WTC11 (cell line): ENCODE results near the gene CHAC1. TPM values are rescaled to one million over a fixed set of nuclear protein-coding genes. Genes with fewer than 3 reads are reported as not detected.

Experiments
- ATAC-seq: fragments of 200-7000 bp; cut with Tn5 transposase; 2 replicates; pipeline ENCODE4 v1.10.0; 2021; ENCODE audit warnings: mild to moderate bottlenecking, moderate library complexity
- CTCF ChIA-PET: fragments of 300-600 bp; sonication (Branson Sonifier 250); formaldehyde crosslinking; loops from one replicate; lab custom pipeline; 2021; ENCODE audit warnings: antibody characterized with exemption; lab: Charles Lee
- POLR2A ChIA-PET: fragments of 350-600 bp; sonication (Branson Sonifier 250); formaldehyde crosslinking; loops from one replicate; lab custom pipeline; 2021; ENCODE audit warnings: antibody characterized with exemption; lab: Charles Lee
- DNase-seq: peaks from one replicate; pipeline ENCODE4 v3.0.0; 2021; ENCODE audit warnings: low spot score
- H3K27ac Mint-ChIP-seq: 2 replicates; pipeline ENCODE4 v1.8.0; 2021; ENCODE audit warnings: mixed read lengths
- H3K27me3 Mint-ChIP-seq: 2 replicates; pipeline ENCODE4 v1.8.0; 2021; ENCODE audit warnings: low read depth, mild to moderate bottlenecking, moderate library complexity, mixed read lengths
- H3K36me3 Mint-ChIP-seq: 2 replicates; pipeline ENCODE4 v1.8.0; 2021; ENCODE audit warnings: mixed read lengths
- H3K4me1 Mint-ChIP-seq: 2 replicates; pipeline ENCODE4 v1.8.0; 2022; ENCODE audit warnings: mixed read lengths
- H3K4me3 Mint-ChIP-seq: 2 replicates; pipeline ENCODE4 v1.8.0; 2021; ENCODE audit warnings: mild to moderate bottlenecking, moderate library complexity, mixed read lengths
- H3K9me3 Mint-ChIP-seq: 2 replicates; pipeline ENCODE4 v1.8.0; 2021; ENCODE audit warnings: mixed read lengths
- AR ChIP-seq: fragments of 250-450 bp; sonication (Bioruptor Pico); IDR thresholded peaks from 2 replicates; pipeline ENCODE4 v1.9.0; 2021; ENCODE audit warnings: mild to moderate bottlenecking
- ATF2 ChIP-seq: sonication (generic); formaldehyde crosslinking; IDR thresholded peaks from 2 replicates; pipeline ENCODE4 v1.8.1; 2022; ENCODE audit warnings: low read depth, missing genetic modification reagents, borderline replicate concordance
- E2F4 ChIP-seq: sonication (generic); formaldehyde crosslinking; IDR thresholded peaks from 2 replicates; pipeline ENCODE4 v1.8.1; 2022; ENCODE audit warnings: low read depth, mild to moderate bottlenecking, moderate library complexity, missing genetic modification reagents, borderline replicate concordance
- ETV6 ChIP-seq: sonication (generic); formaldehyde crosslinking; IDR thresholded peaks from 2 replicates; pipeline ENCODE4 v1.8.1; 2022; ENCODE audit warnings: mild to moderate bottlenecking, missing genetic modification reagents
- FOXP4 ChIP-seq: sonication (generic); formaldehyde crosslinking; IDR thresholded peaks from 2 replicates; pipeline ENCODE4 v1.8.0; 2022; ENCODE audit warnings: mild to moderate bottlenecking, missing genetic modification reagents
- GABPB1 ChIP-seq: sonication (generic); formaldehyde crosslinking; IDR thresholded peaks from 2 replicates; pipeline ENCODE4 v1.8.1; 2023; ENCODE audit warnings: mild to moderate bottlenecking, missing genetic modification reagents
- GRHL2 ChIP-seq: fragments of 250-450 bp; sonication (Bioruptor Pico); IDR thresholded peaks from 2 replicates; pipeline ENCODE4 v1.8.0; 2022; ENCODE audit warnings: mild to moderate bottlenecking, moderate library complexity; ENCODE audit not compliant: insufficient replicate concordance, severe bottlenecking
- HMGA2 ChIP-seq: fragments of 250-450 bp; sonication (Bioruptor Pico); IDR thresholded peaks from 2 replicates; pipeline ENCODE4 v1.4.0; 2021; ENCODE audit warnings: mild to moderate bottlenecking, moderate library complexity
- MXD4 ChIP-seq: fragments of 250-450 bp; sonication (Bioruptor Pico); IDR thresholded peaks from 2 replicates; pipeline ENCODE4 v1.8.0; 2021; ENCODE audit warnings: mild to moderate bottlenecking, moderate library complexity, borderline replicate concordance
- PRDM15 ChIP-seq: sonication (generic); formaldehyde crosslinking; IDR thresholded peaks from 2 replicates; pipeline ENCODE4 v1.8.0; 2022; ENCODE audit warnings: missing genetic modification reagents
- USF2 ChIP-seq: sonication (generic); formaldehyde crosslinking; IDR thresholded peaks from 2 replicates; pipeline ENCODE4 v1.8.1; 2023; ENCODE audit warnings: mild to moderate bottlenecking, missing genetic modification reagents, moderate library complexity
- ZNF281 ChIP-seq: sonication (generic); formaldehyde crosslinking; IDR thresholded peaks from 2 replicates; pipeline ENCODE4 v1.8.0; 2023; ENCODE audit warnings: mild to moderate bottlenecking, missing genetic modification reagents
- ZNF671 ChIP-seq: fragments of 250-450 bp; sonication (Bioruptor Pico); IDR thresholded peaks from 2 replicates; pipeline ENCODE4 v1.8.0; 2021; ENCODE audit warnings: mild to moderate bottlenecking
- total RNA-seq: library from RNA; stranded (reverse); gene quantifications from 3 replicates; pipeline ENCODE4 v1.2.3, GENCODE V29; 2021

The CHAC1 gene
- total RNA-seq, 1 experiment from 2014 or later = 31.0 TPM

- DNase-seq = no peak
- H3K27me3 Mint-ChIP-seq = no peaks in the 10 kb centered on the region
- peaks cover 11% of the 10 kb centered on the region; the same call in 1 of the 2 replicates for H3K9me3 Mint-ChIP-seq
- H3K4me1 Mint-ChIP-seq = peaks cover 37% of the 10 kb centered on the region
- TF ChIP-seq FOXP4 (no peak), ZNF671 (CRISPR knock-in tag) (no peak), HMGA2 (CRISPR knock-in tag) (no peak), USF2 (CRISPR knock-in tag) (no peak)
- TF ChIP-seq, all 79 proteins: peak for 0
- ChIA-PET POLR2A (interaction anchor here (0.5 to 3.6 kb wide), 2 partner anchors 11 to 22 kb away, joined by 6 to 22 read pairs; partner anchors contain the start of gene CHAC1), CTCF (interaction anchor here (0.7 to 6.7 kb wide), 7 partner anchors 10 to 59 kb away, joined by 3 to 55 read pairs (median 4); partner anchors contain the start of genes CHAC1 and DLL4)
- H3K36me3 Mint-ChIP-seq = no peaks in the 10 kb centered on the region
- H3K4me3 Mint-ChIP-seq = no peak overlapping the region
- no peak overlapping the region for H3K27ac Mint-ChIP-seq
- no peak for ATAC-seq
These were observed 10.7 kb downstream of the CHAC1 start for GRCh38 chr15:40964006-40964405.

- Mint-ChIP-seq H3K27ac (no peak overlapping the region; the same call in 1 of the 2 replicates), H3K9me3 (peaks cover 11% of the 10 kb centered on the region; the same call in 1 of the 2 replicates), H3K27me3 (no peaks in the 10 kb centered on the region), H3K36me3 (no peaks in the 10 kb centered on the region), H3K4me3 (no peak overlapping the region)
- CTCF ChIA-PET = interaction anchor here (0.8 to 6.7 kb wide), 7 partner anchors 11 to 70 kb away, joined by 3 to 55 read pairs (median 4); partner anchors contain the start of genes CHAC1 and VPS18
- DNase-seq = no peak
- no peak for ATAC-seq
- TF ChIP-seq E2F4 (CRISPR knock-in tag) = no peak
- TF ChIP-seq ATF2 (CRISPR knock-in tag) = no peak
- no peak for TF ChIP-seq GRHL2 (CRISPR knock-in tag)
- no peak for TF ChIP-seq MXD4 (CRISPR knock-in tag)
- TF ChIP-seq PRDM15 = no peak
- no peak for TF ChIP-seq AR (CRISPR knock-in tag)
- no peak for TF ChIP-seq ETV6 (CRISPR knock-in tag)
- no peak for TF ChIP-seq GABPB1 (CRISPR knock-in tag)
- no peak for TF ChIP-seq ZNF281
- TF ChIP-seq, all 79 proteins: peak for 0
- POLR2A ChIA-PET = interaction anchor here (3.6 kb wide), 1 partner anchor 11 kb away, joined by 22 read pairs; the partner anchor contains the start of gene CHAC1
- H3K4me1 Mint-ChIP-seq = peaks cover 31% of the 10 kb centered on the region
These were observed 11.4 kb downstream of the CHAC1 start for GRCh38 chr15:40964634-40965033.
